Right ventricle myocardium superior (tissue), 1 donor: Measurements from ENCODE around the gene TADA2A. TPM values are rescaled to one million over a fixed set of nuclear protein-coding genes. Genes with fewer than 3 reads are reported as not detected.
A peak's percentile ranks its signal among the peaks of the same experiment; 100 is the strongest.
"Not testable (repeated sequence)": the region's sequence is repeated elsewhere in the genome, so short reads cannot be mapped to it uniquely, and the experiment has no call there.

Experiments
- ATAC-seq: fragments of 200-7000 bp; cut with Tn5 transposase; one replicate; pipeline ENCODE4 v1.9.1; 2020; ENCODE audit warnings: mild to moderate bottlenecking; ENCODE audit not compliant: poor library complexity
- DNase-seq: peaks from one replicate; pipeline ENCODE4 v3.0.0-alpha.2; 2020
- intact Hi-C: fragments of 100-400 bp; cut with DNase I; formaldehyde crosslinking; loops from one replicate; pipeline ENCODE4 v1.11.2; 2022
- total RNA-seq: library from RNA; stranded (reverse); fragmentation: NEBNext Ultra II Directional; extraction: Animal tissue kit (Norgen Biotek cat#: 25700); gene quantifications from one replicate; pipeline ENCODE4 v1.2.1, GENCODE V29; 2021
- donor health status: DM: no; HTN: yes; CAD: no; lungs with severe emphysema.

Gene TADA2A
- total RNA-seq, 1 donor from 2014 or later, result 12.4 TPM

- DNase-seq (no peak), ATAC-seq (peak; percentile 82)
- intact Hi-C loops, result no loop called here
Observed at GRCh38 chr17:37392024-37392590, 14.6 kb upstream of the TADA2A start.

DNA sequence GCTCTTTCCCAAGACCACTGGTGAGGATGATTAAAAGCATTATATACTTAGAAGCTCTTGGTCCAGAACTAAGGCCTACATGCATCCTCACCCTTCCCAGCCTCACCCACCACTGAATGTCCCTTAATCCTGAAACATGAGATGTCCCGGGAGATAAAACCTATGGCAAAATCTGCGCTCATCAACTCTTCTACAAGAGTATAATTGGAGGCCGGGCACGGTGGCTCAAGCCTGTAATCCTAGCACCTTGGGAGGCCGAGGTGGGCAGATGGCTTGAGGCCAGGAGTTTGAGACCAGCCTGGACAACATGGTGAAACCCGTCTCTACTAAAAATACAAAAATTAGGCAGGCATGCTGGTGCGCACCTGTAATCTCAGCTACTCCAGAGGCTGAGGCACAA lies 13.3 kb upstream of the TADA2A start:
- intact Hi-C loops, result no loop called here

GRCh38 chr17:37399265-37399803 lies 7.4 kb upstream of the TADA2A start:
- no peak for DNase-seq
- intact Hi-C loops, result no loop called here
- no peak for ATAC-seq

More for the DNA sequence above, 13.3 kb upstream of the TADA2A start:
- ATAC-seq, result no peak
- DNase-seq, result no peak

GRCh38 chr17:37400505-37400904 lies 6.2 kb upstream of the TADA2A start:
- no peak for ATAC-seq
- intact Hi-C loops, result no loop called here
- DNase-seq, result no peak

- intact Hi-C loops, DNase-seq, ATAC-seq: not testable (repeated sequence)
Observed at GRCh38 chr17:37405522-37405921, 1.2 kb upstream of the TADA2A start.

- intact Hi-C loops, result no loop called here
- DNase-seq (no peak), ATAC-seq (no peak)
Observed at GRCh38 chr17:37405955-37406634, 591 bp upstream of the TADA2A start.

DNA sequence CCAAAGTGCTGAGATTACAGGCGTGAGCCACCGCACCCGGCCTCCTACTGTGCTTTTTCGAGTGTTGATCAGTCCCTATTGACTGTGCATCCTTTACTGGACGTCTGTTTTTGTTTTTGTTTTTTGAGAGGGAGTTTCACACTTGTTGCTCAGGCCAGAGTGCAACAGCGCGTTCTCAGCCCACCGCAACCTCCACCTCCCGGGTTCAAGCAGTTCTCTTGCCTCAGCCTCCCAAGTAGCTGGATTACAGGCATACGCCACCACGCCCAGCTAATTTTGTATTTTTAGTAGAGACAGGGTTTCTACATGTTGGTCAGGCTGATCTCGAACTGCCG lies 1.4 kb downstream of the TADA2A start:
- intact Hi-C loops, DNase-seq, ATAC-seq: not testable (repeated sequence)

DNA sequence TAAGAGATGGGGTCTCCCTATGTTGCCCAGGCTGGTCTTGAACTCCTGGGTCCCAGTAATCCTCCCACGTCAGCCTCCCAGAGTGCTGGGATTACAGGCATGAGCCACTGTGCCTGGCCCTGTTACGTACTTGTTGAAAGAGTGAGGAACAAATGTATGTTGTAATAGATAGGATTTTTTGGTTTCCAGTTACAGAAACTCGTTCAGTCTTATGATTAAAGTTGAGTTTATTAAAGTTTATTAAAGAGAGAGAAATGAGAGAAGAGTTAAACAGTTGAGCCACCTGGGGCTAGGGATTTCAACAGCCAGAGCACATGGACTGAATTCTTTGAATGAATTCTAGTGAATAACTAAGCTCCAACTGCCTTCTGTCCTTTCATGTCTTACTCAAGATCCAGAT lies 3.7 kb downstream of the TADA2A start:
- intact Hi-C loops, result no loop called here
- no peak for ATAC-seq
- no peak for DNase-seq

GRCh38 chr17:37413875-37414519 lies 7.3 kb downstream of the TADA2A start:
- intact Hi-C loops, result no loop called here
- no peak for ATAC-seq

GRCh38 chr17:37417852-37418251 lies 11.2 kb downstream of the TADA2A start:
- no peak for ATAC-seq
- intact Hi-C loops, result no loop called here
- no peak for DNase-seq

More at GRCh38 chr17:37413875-37414519, 7.3 kb downstream of the TADA2A start:
- DNase-seq, result no peak

DNA sequence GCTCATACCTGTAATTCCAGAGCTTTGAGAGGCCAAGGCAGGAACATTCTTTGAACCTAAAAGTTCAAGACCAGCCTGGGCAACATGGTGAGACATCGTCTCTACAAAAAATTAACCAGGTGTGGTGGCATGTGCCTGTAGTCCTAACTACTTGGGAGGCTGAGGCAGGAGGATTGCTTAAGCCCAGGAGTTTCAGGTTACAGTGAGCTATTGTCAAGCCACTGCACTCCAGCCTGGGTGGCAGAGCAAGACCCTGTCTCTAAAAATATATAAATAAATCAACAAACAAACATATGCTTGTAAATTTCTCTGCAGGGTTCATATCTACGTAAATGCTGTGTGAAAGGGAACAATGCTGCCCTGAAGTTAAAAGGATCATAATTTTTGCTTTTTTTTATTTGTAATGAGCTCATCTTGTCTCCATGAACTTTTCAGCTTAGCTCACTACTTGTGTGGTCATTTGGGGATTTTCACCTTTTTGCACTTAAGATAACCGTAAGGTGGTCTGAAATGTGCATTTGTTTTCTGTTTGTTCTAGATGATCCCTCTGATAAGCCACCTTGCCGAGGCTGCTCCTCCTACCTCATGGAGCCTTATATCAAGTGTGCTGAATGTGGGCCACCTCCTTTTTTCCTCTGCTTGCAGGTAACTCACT lies 16.4 kb downstream of the TADA2A start:
- DNase-seq (no peak), ATAC-seq (no peak)
- intact Hi-C loops, result no loop called here

DNA sequence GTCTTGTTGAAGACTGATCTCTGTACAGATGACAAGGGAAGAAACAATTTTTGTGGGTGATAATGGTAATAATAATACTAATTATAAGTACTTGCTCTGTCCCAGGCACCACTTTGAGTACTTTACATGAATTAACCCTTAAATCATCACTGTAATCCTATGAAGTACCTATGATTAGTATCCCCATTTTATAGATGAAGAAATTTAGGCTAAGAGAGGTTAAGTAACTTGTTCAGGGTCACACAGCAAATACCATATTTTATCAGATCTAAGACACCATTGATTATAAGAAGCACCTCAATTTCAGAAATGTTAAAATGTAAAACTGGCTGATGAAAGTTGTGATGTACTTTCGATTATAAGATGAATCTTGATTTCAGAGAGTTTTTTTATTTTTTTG lies 18.6 kb downstream of the TADA2A start:
- no peak for ATAC-seq
- intact Hi-C loops, result no loop called here
- no peak for DNase-seq

- intact Hi-C loops, result no loop called here
- ATAC-seq, result no peak
- DNase-seq, result no peak
Observed at GRCh38 chr17:37429039-37429438, 22.4 kb downstream of the TADA2A start.

- intact Hi-C loops, result no loop called here
- DNase-seq (no peak), ATAC-seq (no peak)
Observed at GRCh38 chr17:37429453-37429852, 22.8 kb downstream of the TADA2A start.

GRCh38 chr17:37430051-37430627 lies 23.5 kb downstream of the TADA2A start:
- intact Hi-C loops, result no loop called here
- no peak for DNase-seq
- no peak for ATAC-seq

DNA sequence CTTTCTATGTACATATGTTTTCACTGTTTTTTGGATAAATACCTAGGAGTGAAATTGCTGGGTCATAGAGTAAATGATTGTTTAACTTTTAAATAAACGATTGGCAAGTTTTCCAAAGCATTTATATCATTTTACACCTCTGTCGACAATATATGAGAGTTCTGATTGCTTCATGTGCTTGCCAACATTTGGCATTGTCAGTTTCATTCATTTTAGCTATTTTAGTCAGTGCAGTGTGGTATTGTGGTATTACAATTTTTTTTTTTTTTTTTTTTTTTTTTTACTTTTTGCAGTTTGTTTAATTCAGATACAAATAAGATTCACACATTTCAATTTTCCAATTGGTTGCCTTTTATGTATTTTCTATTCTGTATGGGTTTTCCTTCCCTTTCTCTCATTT lies 26.0 kb downstream of the TADA2A start:
- intact Hi-C loops, result no loop called here
- DNase-seq (no peak), ATAC-seq (no peak)

GRCh38 chr17:37438141-37438540 lies 31.5 kb downstream of the TADA2A start:
- intact Hi-C loops, result no loop called here
- ATAC-seq (no peak), DNase-seq (no peak)

DNA sequence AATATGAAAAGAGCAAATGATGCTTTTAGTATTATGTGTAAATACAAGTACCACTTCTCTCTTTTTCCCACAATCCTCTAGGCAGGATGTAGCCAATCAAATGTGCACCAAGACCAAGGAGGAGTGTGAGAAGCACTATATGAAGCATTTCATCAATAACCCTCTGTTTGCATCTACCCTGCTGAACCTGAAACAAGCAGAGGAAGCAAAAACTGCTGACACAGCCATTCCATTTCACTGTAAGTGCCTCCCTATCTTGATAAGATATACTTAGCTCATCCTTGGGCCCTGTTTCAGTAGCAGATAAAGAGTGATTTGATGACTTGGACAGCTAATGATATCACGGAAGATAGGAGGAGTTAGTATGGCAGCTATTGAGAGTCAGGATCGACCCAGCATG lies 33.7 kb downstream of the TADA2A start:
- ATAC-seq (no peak), DNase-seq (no peak)
- intact Hi-C loops, result no loop called here

- intact Hi-C loops, ATAC-seq, DNase-seq: not testable (repeated sequence)
Observed at GRCh38 chr17:37441369-37442014, 34.8 kb downstream of the TADA2A start.
